Tibial artery (tissue), 4 donors: Measurements from ENCODE around the gene SAMD13.

Experiments
- DNase-seq, 2 donors: peaks; one replicate each; pipeline ENCODE4 v3.0.0-alpha.2; 2019
- H3K27ac ChIP-seq, 2 donors: fragments of 200-600 bp; sonication (generic) in 1 of 2; 1 replicate in 1 of 2; 2 replicates in 1 of 2; pipeline ENCODE4 v1.5.1; 2018 to 2019; ENCODE audit warnings: mild to moderate bottlenecking in 1 of 2
- H3K27me3 ChIP-seq, 2 donors: fragments of 200-600 bp; sonication (generic) in 1 of 2; one replicate each; pipeline versions ENCODE4 v1.5.1 to v1.6.0; 2016 to 2019
- H3K36me3 ChIP-seq, 3 donors: fragments of 200-600 bp; sonication (generic) in 2 of 3; one replicate each; pipeline ENCODE4 v1.5.1; 2016 to 2019; ENCODE audit warnings: mild to moderate bottlenecking in 2 of 3
- H3K4me1 ChIP-seq, 4 donors: fragments of 200-600 bp; sonication (generic) in 2 of 4; 1 replicate in 3 of 4; 2 replicates in 1 of 4; pipeline ENCODE4 v1.5.1; 2016 to 2019
- H3K4me3 ChIP-seq, 2 donors: fragments of 200-600 bp; sonication (generic) in 1 of 2; 1 replicate in 1 of 2; 2 replicates in 1 of 2; pipeline ENCODE4 v1.5.1; 2018 to 2019; ENCODE audit warnings: mild to moderate bottlenecking in 2 of 2
- H3K9me3 ChIP-seq, 3 donors: fragments of 200-600 bp; sonication (generic) in 1 of 3; one replicate each; pipeline ENCODE4 v1.5.1; 2016 to 2019
- intact Hi-C: fragments of 100-400 bp; cut with DNase I; formaldehyde crosslinking; loops from one replicate; pipeline ENCODE4 v1.15.0; 2023; ENCODE audit warnings: low total_unique reads
- TF ChIP-seq, protein P1 (sequence below), 2 experiments: fragments of 200-600 bp in 1 of 2; fragments of 450-650 bp in 1 of 2; IDR thresholded peaks; one replicate each; pipeline ENCODE4 v1.5.1; 2017 to 2019; ENCODE audit warnings: antibody characterized with exemption in 2 of 2, mild to moderate bottlenecking in 1 of 2, moderate library complexity in 1 of 2

The SAMD13 gene

DNA sequence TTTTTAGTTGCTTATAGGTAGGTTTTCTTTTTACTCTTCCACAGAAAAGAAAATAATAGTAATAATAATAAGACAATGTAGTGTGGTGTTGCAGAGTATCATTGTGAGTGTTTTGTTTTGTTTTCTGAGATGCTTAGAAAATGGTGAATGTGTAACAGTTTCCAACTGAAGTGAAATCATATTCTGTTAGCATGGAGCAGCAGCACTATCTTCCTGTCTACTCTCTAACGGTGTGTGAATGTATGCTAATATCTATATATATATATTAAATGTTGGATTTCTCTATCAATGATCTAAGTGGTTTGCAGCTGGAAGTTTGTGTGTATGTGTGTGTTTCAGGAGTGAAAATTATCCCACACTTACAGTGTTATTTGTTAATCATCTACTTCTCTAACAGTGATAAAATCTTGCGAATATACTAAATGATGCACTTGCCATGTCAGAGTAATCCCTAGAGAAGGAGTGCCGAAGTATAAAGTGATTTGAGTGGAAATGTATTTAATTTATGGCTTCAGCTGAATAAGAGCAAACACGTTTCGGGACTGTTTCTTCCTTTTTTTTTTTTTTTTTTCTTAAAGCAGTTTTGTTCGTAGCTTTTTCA, 377 bp downstream of the SAMD13 start:
- peak overlapping the region in 1 of 2 donors; percentile 51 for H3K27ac ChIP-seq
- no peaks in the 10 kb centered on the region for H3K9me3 ChIP-seq
- intact Hi-C loops = no loop called here
- H3K27me3 ChIP-seq = no peaks in the 10 kb centered on the region
- H3K4me1 ChIP-seq = peaks cover 0 to 47% (median 17%) of the 10 kb centered on the region in 4 donors
- no peaks in the 10 kb centered on the region for H3K36me3 ChIP-seq
- DNase-seq = no peak
- TF ChIP-seq, protein P1, sequence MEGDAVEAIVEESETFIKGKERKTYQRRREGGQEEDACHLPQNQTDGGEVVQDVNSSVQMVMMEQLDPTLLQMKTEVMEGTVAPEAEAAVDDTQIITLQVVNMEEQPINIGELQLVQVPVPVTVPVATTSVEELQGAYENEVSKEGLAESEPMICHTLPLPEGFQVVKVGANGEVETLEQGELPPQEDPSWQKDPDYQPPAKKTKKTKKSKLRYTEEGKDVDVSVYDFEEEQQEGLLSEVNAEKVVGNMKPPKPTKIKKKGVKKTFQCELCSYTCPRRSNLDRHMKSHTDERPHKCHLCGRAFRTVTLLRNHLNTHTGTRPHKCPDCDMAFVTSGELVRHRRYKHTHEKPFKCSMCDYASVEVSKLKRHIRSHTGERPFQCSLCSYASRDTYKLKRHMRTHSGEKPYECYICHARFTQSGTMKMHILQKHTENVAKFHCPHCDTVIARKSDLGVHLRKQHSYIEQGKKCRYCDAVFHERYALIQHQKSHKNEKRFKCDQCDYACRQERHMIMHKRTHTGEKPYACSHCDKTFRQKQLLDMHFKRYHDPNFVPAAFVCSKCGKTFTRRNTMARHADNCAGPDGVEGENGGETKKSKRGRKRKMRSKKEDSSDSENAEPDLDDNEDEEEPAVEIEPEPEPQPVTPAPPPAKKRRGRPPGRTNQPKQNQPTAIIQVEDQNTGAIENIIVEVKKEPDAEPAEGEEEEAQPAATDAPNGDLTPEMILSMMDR (IDR thresholded peaks at IDR 0.05) = no peak
- H3K4me3 ChIP-seq = peak overlapping the region; percentile 38 to 41

DNA sequence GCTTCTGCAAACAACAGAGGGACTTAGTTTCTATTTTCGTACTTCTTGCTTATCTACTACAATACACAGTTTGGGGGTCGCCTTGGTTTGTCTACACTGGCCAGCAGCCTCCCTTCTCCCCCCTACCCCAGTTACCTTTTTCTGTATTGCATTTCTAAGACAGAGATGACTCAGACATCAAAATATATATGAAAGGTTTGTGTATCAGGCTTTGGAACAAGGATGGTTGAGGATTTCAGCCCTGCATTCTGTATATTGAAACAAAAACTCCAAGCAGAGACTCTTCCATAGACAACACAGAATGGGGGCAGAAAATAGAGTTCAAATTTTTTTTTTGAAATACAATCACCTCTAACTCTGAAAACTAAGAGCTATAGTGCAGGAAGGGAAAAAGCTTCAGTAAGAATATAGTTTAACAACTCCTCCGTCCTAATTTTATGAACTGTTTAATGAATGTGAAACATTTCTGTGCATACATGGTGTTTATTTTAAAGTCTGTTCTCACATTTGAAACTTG, 1.9 kb downstream of the SAMD13 start:
- TF ChIP-seq, protein P1 (IDR thresholded peaks at IDR 0.05) = no peak
- Histone ChIP-seq H3K36me3 (no peaks in the 10 kb centered on the region), H3K27ac (peak overlapping the region; percentile 39 to 51), H3K4me3 (peak overlapping the region; percentile 38 to 41), H3K4me1 (peaks cover 0 to 43% (median 16%) of the 10 kb centered on the region in 4 donors), H3K27me3 (no peaks in the 10 kb centered on the region), H3K9me3 (no peaks in the 10 kb centered on the region)
- no peak for DNase-seq
- intact Hi-C loops = no loop called here

DNA sequence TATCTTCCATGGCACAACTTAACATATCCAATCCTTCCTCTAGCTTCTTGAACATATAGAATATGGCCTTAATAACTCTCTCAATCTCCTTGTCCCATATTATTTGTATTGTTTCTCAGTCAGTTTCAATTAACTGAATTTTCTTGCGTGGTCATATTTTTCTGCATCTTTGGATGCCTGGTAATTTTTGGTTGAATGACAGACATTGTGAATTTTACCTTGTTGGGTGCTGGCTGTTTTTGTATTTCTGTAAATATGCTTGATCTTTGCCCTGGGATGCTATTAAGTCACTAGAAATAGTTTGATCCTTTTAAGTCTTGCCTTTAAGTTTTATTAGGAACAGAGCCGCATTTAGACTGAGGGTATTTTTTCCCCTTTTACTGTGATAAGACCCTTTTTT, 5.9 kb downstream of the SAMD13 start:
- TF ChIP-seq, protein P1 (IDR thresholded peaks at IDR 0.05) = no peak
- H3K27ac ChIP-seq = no peak overlapping the region

DNA sequence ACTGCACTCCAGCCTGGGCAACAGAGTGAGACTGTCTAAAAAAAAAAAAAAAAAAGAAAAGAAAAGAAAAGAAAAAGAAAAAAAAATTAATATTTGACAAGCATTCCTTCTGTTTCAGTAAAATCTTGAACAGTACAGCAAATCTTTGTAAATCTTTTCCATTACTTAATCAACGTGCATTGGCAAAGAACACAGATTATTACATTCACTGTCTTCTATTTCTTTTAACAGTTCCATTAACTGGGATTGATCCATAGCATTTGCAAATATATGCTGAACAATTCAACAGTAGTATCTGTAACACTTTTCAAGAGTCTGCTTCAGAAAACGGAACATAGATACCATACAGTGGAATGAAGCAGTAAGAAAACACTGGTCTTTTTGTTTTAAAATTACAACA, 9.8 kb downstream of the SAMD13 start:
- Histone ChIP-seq H3K4me1 (no peaks in the 10 kb centered on the region), H3K36me3 (no peaks in the 10 kb centered on the region), H3K27me3 (no peaks in the 10 kb centered on the region), H3K4me3 (no peak overlapping the region), H3K27ac (no peak overlapping the region), H3K9me3 (no peaks in the 10 kb centered on the region)
- DNase-seq = no peak
- intact Hi-C loops = no loop called here
- TF ChIP-seq, protein P1 (IDR thresholded peaks at IDR 0.05) = no peak

More for the DNA sequence above, 5.9 kb downstream of the SAMD13 start:
- Histone ChIP-seq H3K4me3 (no peak overlapping the region), H3K4me1 (peaks cover 0 to 11% (median 0%) of the 10 kb centered on the region in 4 donors), H3K9me3 (no peaks in the 10 kb centered on the region), H3K27me3 (no peaks in the 10 kb centered on the region), H3K36me3 (no peaks in the 10 kb centered on the region)
- DNase-seq = no peak
- intact Hi-C loops = no loop called here

DNA sequence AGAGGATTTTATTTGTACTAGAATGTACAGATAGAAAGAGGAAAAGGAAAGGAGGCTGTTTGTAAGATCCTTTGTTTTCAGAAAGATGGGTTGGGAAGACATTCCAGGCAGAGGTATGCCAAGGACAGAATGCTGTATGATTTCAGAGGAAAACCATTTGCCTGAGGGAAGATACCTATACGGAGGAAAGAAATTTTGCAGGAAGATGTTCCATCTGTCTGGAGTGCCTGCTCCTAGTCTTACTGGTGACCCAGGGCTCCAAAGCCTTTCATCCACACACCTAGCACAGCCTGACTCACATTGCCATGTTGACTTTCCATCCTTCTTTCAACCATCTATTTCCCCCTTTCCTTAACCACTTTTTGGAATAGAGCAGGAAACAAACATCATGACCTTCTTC, 18.2 kb downstream of the SAMD13 start:
- intact Hi-C loops = loop anchor here (2.0 kb wide), 1 partner anchor 35 kb away; no protein-coding TSS in a partner anchor

More for the DNA sequence above, 18.2 kb downstream of the SAMD13 start:
- TF ChIP-seq, protein P1 (IDR thresholded peaks at IDR 0.05) = no peak
- Histone ChIP-seq H3K4me1 (no peaks in the 10 kb centered on the region), H3K4me3 (no peak overlapping the region), H3K9me3 (peaks cover 0 to 8% (median 0%) of the 10 kb centered on the region in 3 donors), H3K27ac (no peak overlapping the region), H3K27me3 (no peaks in the 10 kb centered on the region), H3K36me3 (no peaks in the 10 kb centered on the region)
- no peak for DNase-seq
